Mucosa of stomach (tissue), 1 donor: ENCODE results near the gene SLAIN2.
"Not testable (repeated sequence)": the region's sequence is repeated elsewhere in the genome, so short reads cannot be mapped to it uniquely, and the experiment has no call there.

Experiments used
- H3K27me3 ChIP-seq: one replicate; pipeline ENCODE4 v1.7.0; 2013; ENCODE audit warnings: mild to moderate bottlenecking, low read length; ENCODE audit not compliant: control insufficient read depth, insufficient read depth
- H3K36me3 ChIP-seq: one replicate; pipeline ENCODE4 v1.7.0; 2013; ENCODE audit warnings: low read length; ENCODE audit not compliant: control insufficient read depth, insufficient read depth
- H3K4me1 ChIP-seq: one replicate; pipeline ENCODE4 v1.7.0; 2013; ENCODE audit warnings: mild to moderate bottlenecking, low read length; ENCODE audit not compliant: control insufficient read depth, insufficient read depth
- H3K4me3 ChIP-seq: one replicate; pipeline ENCODE4 v1.7.0; 2013; ENCODE audit warnings: low read length
- H3K9ac ChIP-seq: one replicate; pipeline ENCODE4 v1.7.0; 2013; ENCODE audit warnings: mild to moderate bottlenecking, low read length, moderate library complexity
- H3K9me3 ChIP-seq: one replicate; pipeline ENCODE4 v1.7.0; 2013; ENCODE audit warnings: mild to moderate bottlenecking, low read length, moderate library complexity; ENCODE audit not compliant: control insufficient read depth
- donor health status: Pancreatic carcinoma.

Gene SLAIN2

DNA sequence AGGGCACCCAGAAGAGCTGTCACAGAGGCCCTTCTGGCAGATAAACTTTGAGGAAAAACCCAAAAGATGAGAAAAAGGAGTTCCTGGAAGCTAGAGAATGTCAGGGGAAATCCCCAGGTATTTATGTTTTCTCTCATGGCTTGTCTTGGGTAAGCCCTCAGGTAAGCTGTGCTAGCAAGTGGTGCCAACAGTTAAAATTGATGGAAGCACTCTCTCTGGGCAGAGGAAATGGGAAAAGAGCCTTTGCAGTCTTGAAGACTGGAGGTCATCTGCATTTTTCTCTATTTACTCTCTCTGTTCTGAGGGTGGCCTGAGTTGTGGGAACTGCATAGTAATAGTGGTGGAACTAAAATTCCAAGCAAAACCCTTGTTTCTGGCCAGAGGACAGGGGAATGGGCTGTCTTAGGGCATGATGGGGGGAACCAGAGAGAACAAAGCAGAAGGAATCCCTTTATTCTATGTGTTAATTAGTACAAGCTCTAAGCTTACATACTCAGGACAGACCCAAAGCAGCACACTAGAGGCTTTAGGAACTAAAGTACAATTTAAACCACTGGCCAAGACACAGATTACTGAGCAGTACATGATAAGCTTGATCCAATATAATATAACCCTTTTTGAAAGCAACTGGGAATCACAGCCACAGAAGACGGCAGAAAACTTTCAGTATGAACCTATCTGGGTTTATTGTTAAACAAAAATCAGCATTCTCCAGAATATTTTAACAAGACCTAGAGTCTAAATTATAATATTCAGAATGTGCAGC, 88.6 kb downstream of the SLAIN2 start:
- H3K36me3 ChIP-seq = no peaks in the 10 kb centered on the region
- H3K27me3 ChIP-seq = no peaks in the 10 kb centered on the region
- no peak overlapping the region for H3K9ac ChIP-seq
- H3K4me3 ChIP-seq = no peak overlapping the region
- H3K9me3 ChIP-seq = no peaks in the 10 kb centered on the region
- H3K4me1 ChIP-seq = peaks cover 12% of the 10 kb centered on the region

DNA sequence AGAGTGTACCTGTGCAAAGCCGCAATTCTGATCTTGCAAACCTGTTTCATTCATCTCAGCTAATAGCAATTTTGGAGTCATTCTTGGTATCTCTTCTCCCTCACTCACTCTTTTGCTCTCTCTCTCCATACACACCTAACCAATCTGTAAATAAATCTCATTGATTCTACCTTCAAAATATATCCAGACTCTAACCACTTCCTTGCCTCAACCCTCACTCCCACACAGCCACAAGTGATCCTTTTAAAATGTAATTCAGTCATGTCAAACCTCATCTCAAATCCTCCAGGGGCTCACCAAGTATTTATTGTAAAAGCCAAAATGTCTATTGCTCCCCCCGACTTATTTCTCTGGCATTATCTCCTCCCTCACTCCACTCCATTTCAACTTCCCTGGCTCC, 90.1 kb downstream of the SLAIN2 start:
- Histone ChIP-seq H3K36me3 (no peaks in the 10 kb centered on the region), H3K4me3 (no peak overlapping the region), H3K27me3 (no peaks in the 10 kb centered on the region), H3K9ac (no peak overlapping the region), H3K4me1 (peaks cover 14% of the 10 kb centered on the region), H3K9me3 (no peaks in the 10 kb centered on the region)

DNA sequence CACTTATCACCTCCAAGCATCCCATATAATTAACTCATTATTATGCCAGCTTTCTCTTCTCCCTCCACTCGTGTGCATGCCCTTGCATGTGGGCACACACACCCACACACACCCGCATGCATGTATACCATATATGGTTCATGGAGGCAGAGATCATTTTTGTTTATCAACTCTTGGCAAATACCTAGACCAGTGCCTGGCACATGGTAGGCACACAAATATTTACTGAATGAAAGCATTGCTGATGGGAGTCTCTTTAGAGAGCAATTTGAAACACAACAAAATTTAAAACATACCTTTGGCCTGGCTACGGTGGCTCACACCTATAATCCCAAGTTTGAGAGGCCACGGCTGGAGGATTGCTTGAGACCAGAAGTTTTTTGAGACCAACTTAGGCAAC, 90.7 kb downstream of the SLAIN2 start:
- H3K4me1 ChIP-seq = peaks cover 17% of the 10 kb centered on the region
- no peaks in the 10 kb centered on the region for H3K27me3 ChIP-seq
- H3K9ac ChIP-seq = no peak overlapping the region
- H3K9me3 ChIP-seq = no peaks in the 10 kb centered on the region
- no peak overlapping the region for H3K4me3 ChIP-seq
- H3K36me3 ChIP-seq = no peaks in the 10 kb centered on the region

GRCh38 chr4:48436318-48436717, 95.0 kb downstream of the SLAIN2 start:
- Histone ChIP-seq H3K9ac (no peak overlapping the region), H3K4me1 (peaks cover 17% of the 10 kb centered on the region), H3K36me3 (no peaks in the 10 kb centered on the region), H3K9me3 (no peaks in the 10 kb centered on the region), H3K27me3 (no peaks in the 10 kb centered on the region), H3K4me3 (no peak overlapping the region)

DNA sequence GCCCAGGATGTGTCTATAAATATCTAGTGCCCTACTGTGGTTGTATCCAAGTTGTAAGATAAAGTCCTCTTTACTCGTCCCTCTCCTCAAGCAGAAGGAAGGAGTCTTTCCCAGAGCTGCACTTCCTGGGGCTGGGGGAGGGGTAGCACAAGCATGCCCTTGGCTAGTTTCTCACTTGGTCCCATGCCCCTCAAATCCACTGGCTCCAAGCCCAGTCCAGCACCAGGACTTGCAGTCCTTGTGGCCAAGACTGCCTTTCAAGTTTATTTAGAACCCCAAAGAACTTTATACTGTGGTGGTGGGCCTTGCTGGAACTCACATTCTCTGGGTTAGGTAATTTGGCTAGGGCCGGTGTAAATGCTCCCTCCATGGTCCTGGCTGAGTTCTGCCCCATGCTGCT, 98.7 kb downstream of the SLAIN2 start:
- H3K27me3 ChIP-seq = no peaks in the 10 kb centered on the region
- no peak overlapping the region for H3K4me3 ChIP-seq
- no peaks in the 10 kb centered on the region for H3K36me3 ChIP-seq
- no peaks in the 10 kb centered on the region for H3K9me3 ChIP-seq
- peaks cover 5% of the 10 kb centered on the region for H3K4me1 ChIP-seq
- H3K9ac ChIP-seq = no peak overlapping the region

- H3K9ac ChIP-seq, H3K27me3 ChIP-seq, H3K4me3 ChIP-seq, H3K36me3 ChIP-seq, H3K4me1 ChIP-seq, H3K9me3 ChIP-seq: not testable (repeated sequence)
These were observed 99.6 kb downstream of the SLAIN2 start for GRCh38 chr4:48440914-48441313.

DNA sequence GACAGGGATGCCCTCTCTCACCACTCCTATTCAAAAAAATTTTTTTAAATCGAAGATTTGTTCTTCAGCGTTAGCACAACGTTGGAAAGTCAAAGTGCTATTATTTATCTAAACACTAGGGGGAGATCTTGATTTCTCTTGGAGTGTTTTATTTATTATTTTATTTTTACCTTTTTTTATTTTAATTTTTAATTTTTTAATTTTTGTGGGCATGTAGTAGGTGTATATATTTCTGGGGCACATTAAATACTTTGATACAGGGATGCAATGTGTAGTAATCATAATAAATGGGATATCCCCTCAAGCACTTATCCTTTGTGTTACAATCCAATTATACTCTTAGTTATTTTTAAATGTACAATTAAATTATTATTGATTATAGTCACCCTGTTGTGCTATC, 104.4 kb downstream of the SLAIN2 start:
- H3K4me3 ChIP-seq = no peak overlapping the region
- H3K9me3 ChIP-seq = no peaks in the 10 kb centered on the region
- no peaks in the 10 kb centered on the region for H3K27me3 ChIP-seq
- no peaks in the 10 kb centered on the region for H3K36me3 ChIP-seq
- H3K9ac ChIP-seq = no peak overlapping the region
- no peaks in the 10 kb centered on the region for H3K4me1 ChIP-seq

GRCh38 chr4:48446642-48447041, 105.3 kb downstream of the SLAIN2 start:
- no peaks in the 10 kb centered on the region for H3K27me3 ChIP-seq

DNA sequence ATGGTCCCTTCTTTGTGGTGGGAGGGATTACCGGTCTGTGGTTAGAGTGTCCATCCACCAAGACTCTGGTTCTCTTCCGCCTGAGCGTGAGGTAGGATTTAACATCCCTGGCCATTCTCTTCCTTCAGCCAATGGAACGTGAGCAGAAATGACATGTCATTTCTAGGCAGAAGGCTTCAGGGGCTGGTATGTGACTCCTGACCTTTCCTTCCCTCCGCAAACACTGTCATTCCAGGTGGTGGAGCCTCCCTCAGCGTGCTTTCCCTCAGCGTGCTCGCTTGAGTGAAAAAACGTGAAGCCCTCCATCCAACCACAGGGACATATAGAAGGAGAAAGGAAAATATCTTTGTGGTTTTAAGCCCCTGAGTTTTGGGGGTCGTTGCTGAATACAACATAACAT, 107.8 kb downstream of the SLAIN2 start:
- no peaks in the 10 kb centered on the region for H3K9me3 ChIP-seq
- H3K4me1 ChIP-seq = no peaks in the 10 kb centered on the region
- no peak overlapping the region for H3K4me3 ChIP-seq
- no peaks in the 10 kb centered on the region for H3K36me3 ChIP-seq
- H3K27me3 ChIP-seq = no peaks in the 10 kb centered on the region
- H3K9ac ChIP-seq = no peak overlapping the region

More at GRCh38 chr4:48446642-48447041, 105.3 kb downstream of the SLAIN2 start:
- no peaks in the 10 kb centered on the region for H3K4me1 ChIP-seq
- no peaks in the 10 kb centered on the region for H3K9me3 ChIP-seq
- H3K36me3 ChIP-seq = no peaks in the 10 kb centered on the region
- no peak overlapping the region for H3K9ac ChIP-seq
- H3K4me3 ChIP-seq = no peak overlapping the region

- no peak overlapping the region for H3K4me3 ChIP-seq
These were observed 109.4 kb downstream of the SLAIN2 start for GRCh38 chr4:48450740-48451139.

GRCh38 chr4:48451656-48452055, 110.3 kb downstream of the SLAIN2 start:
- not testable (repeated sequence) for H3K9ac ChIP-seq

More at GRCh38 chr4:48450740-48451139, 109.4 kb downstream of the SLAIN2 start:
- Histone ChIP-seq H3K36me3 (no peaks in the 10 kb centered on the region), H3K9ac (no peak overlapping the region), H3K9me3 (no peaks in the 10 kb centered on the region), H3K27me3 (no peaks in the 10 kb centered on the region), H3K4me1 (no peaks in the 10 kb centered on the region)

GRCh38 chr4:48454591-48454990, 113.3 kb downstream of the SLAIN2 start:
- H3K9ac ChIP-seq = no peak overlapping the region
- H3K4me1 ChIP-seq = no peaks in the 10 kb centered on the region
- H3K4me3 ChIP-seq = no peak overlapping the region
- H3K36me3 ChIP-seq = no peaks in the 10 kb centered on the region
- H3K9me3 ChIP-seq = no peaks in the 10 kb centered on the region
- H3K27me3 ChIP-seq = no peaks in the 10 kb centered on the region

More at GRCh38 chr4:48451656-48452055, 110.3 kb downstream of the SLAIN2 start:
- not testable (repeated sequence) for H3K4me3 ChIP-seq, H3K27me3 ChIP-seq, H3K9me3 ChIP-seq, H3K4me1 ChIP-seq, H3K36me3 ChIP-seq

- no peak overlapping the region for H3K4me3 ChIP-seq
- H3K27me3 ChIP-seq = no peaks in the 10 kb centered on the region
- H3K9me3 ChIP-seq = no peaks in the 10 kb centered on the region
- H3K9ac ChIP-seq = no peak overlapping the region
- H3K4me1 ChIP-seq = no peaks in the 10 kb centered on the region
- H3K36me3 ChIP-seq = no peaks in the 10 kb centered on the region
These were observed 119.7 kb downstream of the SLAIN2 start for GRCh38 chr4:48461000-48461399.
